HepG2 (cell line): Measurements from ENCODE around the gene GABRG3. TPM values are rescaled to one million over a fixed set of nuclear protein-coding genes. Genes with fewer than 3 reads are reported as not detected.

Source experiments
- ATAC-seq: fragments of 200-7000 bp; cut with Tn5 transposase; 3 replicates; pipeline ENCODE4 v1.9.1; 2020; ENCODE audit warnings: mild to moderate bottlenecking, moderate library complexity
- BruUV-seq: library from RNA; stranded (reverse); fragments of 400-500 nt; replicated peaks from 2 replicates; lab custom pipeline; 2021; lab: Mats Ljungman, UMichigan
- CTCF ChIA-PET: fragments of 300-600 bp; formaldehyde crosslinking; extraction: SDS; loops from one replicate; lab custom pipeline; 2021; ENCODE audit warnings: low total read pairs, inconsistent platforms, low intra/inter-chr PET ratio; lab: Yijun Ruan, JAX
- POLR2A ChIA-PET: fragments of 350-600 bp; sonication (Branson Sonifier 250); formaldehyde crosslinking; loops from one replicate; lab custom pipeline; 2020; ENCODE audit warnings: antibody characterized with exemption, inconsistent platforms; lab: Yijun Ruan, JAX
- DNase-seq: peaks from one replicate; pipeline ENCODE4 v3.0.0-alpha.2; 2015; ENCODE audit warnings: low spot score
- FAIRE-seq: peaks from 3 replicates; lab custom pipeline; 2011; peaks lifted over from hg19 to GRCh38; lab: Jason Lieb, UNC
- H2AFZ ChIP-seq: one replicate; pipeline ENCODE4 v1.6.1; 2011; ENCODE audit warnings: low read length, inconsistent platforms
- H3K27ac ChIP-seq: fragments of 300-600 bp; 3 replicates; pipeline ENCODE4 v1.8.0; 2011; ENCODE audit warnings: mixed run types, mild to moderate bottlenecking, mixed read lengths, low read length, inconsistent platforms; ENCODE audit not compliant: insufficient read depth; ENCODE audit errors: extremely low read length
- H3K27me3 ChIP-seq, 2 experiments: fragments of 200-600 bp in 1 of 2; 2 replicates in 1 of 2; 3 replicates in 1 of 2; pipeline versions ENCODE4 v1.6.0 to v1.8.0; 2011; ENCODE audit warnings: low read length in 2 of 2, mild to moderate bottlenecking in 2 of 2, moderate library complexity in 2 of 2, inconsistent platforms in 1 of 2; ENCODE audit not compliant: insufficient read depth in 2 of 2, control insufficient read depth in 1 of 2
- H3K36me3 ChIP-seq, 2 experiments: fragments of 200-600 bp in 1 of 2; replicated peaks in 1 of 2; 2 replicates in 1 of 2; 3 replicates in 1 of 2; pipeline versions ENCODE4 v1.5.1 to v1.8.0; 2011; ENCODE audit warnings: low read length in 2 of 2, inconsistent platforms in 1 of 2; ENCODE audit not compliant: insufficient read depth in 2 of 2, control insufficient read depth in 1 of 2
- H3K4me1 ChIP-seq: 2 replicates; pipeline ENCODE4 v1.5.1; 2012; ENCODE audit warnings: low read length, inconsistent platforms; ENCODE audit not compliant: insufficient read depth
- H3K4me2 ChIP-seq: 2 replicates; pipeline ENCODE4 v1.6.0; 2011; ENCODE audit warnings: low read depth, low read length, inconsistent platforms
- H3K4me3 ChIP-seq, 3 experiments: fragments of 200-600 bp in 1 of 3; sonication (generic), shearing (Covaris generic) in 1 of 3; replicated peaks in 1 of 3; 2 replicates each; pipeline ENCODE4 v1.5.1; 2011 to 2016; ENCODE audit warnings: low read length in 3 of 3, inconsistent platforms in 2 of 3, low read depth in 2 of 3, mild to moderate bottlenecking in 2 of 3, control low read depth in 1 of 3, mixed read lengths in 1 of 3; ENCODE audit not compliant: insufficient read depth in 1 of 3
- H3K79me2 ChIP-seq: one replicate; pipeline ENCODE4 v1.6.1; 2011; ENCODE audit warnings: low read length, inconsistent platforms; ENCODE audit not compliant: insufficient read depth
- H3K9ac ChIP-seq: 2 replicates; pipeline ENCODE4 v1.6.0; 2011; ENCODE audit warnings: mild to moderate bottlenecking, low read depth, low read length, inconsistent platforms; ENCODE audit not compliant: insufficient read depth
- H3K9me3 ChIP-seq: 2 replicates; pipeline ENCODE4 v1.5.1; 2012; ENCODE audit warnings: mild to moderate bottlenecking, low read length
- H4K20me1 ChIP-seq: 2 replicates; pipeline ENCODE4 v1.6.0; 2011; ENCODE audit warnings: inconsistent platforms, mild to moderate bottlenecking, low read length, moderate library complexity; ENCODE audit not compliant: insufficient read depth
- ATF6 ChIP-seq: sonication (generic); formaldehyde crosslinking; conservative IDR thresholded peaks from 2 replicates; pipeline ENCODE4 v1.4.0; 2020; ENCODE audit warnings: missing genetic modification reagents
- CEBPG ChIP-seq: IDR thresholded peaks from 2 replicates; pipeline ENCODE4 v1.6.1; 2016
- CEBPZ ChIP-seq: IDR thresholded peaks from 2 replicates; pipeline ENCODE4 v1.6.1; 2012; ENCODE audit warnings: low read length, improper control_type of control experiment
- CENPX ChIP-seq: sonication (generic); formaldehyde crosslinking; IDR thresholded peaks from 2 replicates; pipeline ENCODE4 v1.9.0; 2021; ENCODE audit warnings: mild to moderate bottlenecking, missing genetic modification reagents, moderate library complexity
- CREBL2 ChIP-seq: sonication (generic); formaldehyde crosslinking; IDR thresholded peaks from 2 replicates; pipeline ENCODE4 v1.8.1; 2023; ENCODE audit warnings: missing genetic modification reagents, mild to moderate bottlenecking, borderline replicate concordance
- MLLT10 ChIP-seq: sonication (generic); formaldehyde crosslinking; IDR thresholded peaks from 2 replicates; pipeline ENCODE4 v1.4.0; 2020; ENCODE audit warnings: missing genetic modification reagents
- MTF2 ChIP-seq: sonication (generic); formaldehyde crosslinking; IDR thresholded peaks from 2 replicates; pipeline ENCODE4 v1.5.0; 2020; ENCODE audit warnings: missing genetic modification reagents, borderline replicate concordance
- ZNF101 ChIP-seq: sonication (generic); formaldehyde crosslinking; IDR thresholded peaks from 2 replicates; pipeline ENCODE4 v1.4.0; 2020; ENCODE audit warnings: mild to moderate bottlenecking, low read depth, missing genetic modification reagents, borderline replicate concordance
- WGBS: methylation state at CpG from one replicate; pipeline ENCODE4 v1.1.6; 2017; ENCODE audit warnings: low lambda C conversion rate; 5-methylcytosine and 5-hydroxymethylcytosine counted together
- in situ Hi-C: cut with HindIII; loops from 2 replicates; pipeline ENCODE4 v1.10.0; 2017; ENCODE audit warnings: low pct_unique_long_range_greater_than_20kb; ENCODE audit not compliant: extremely low pct_ligation_motif_present
- intact Hi-C: fragments of 100-400 bp; cut with micrococcal nuclease; formaldehyde crosslinking; loops from one replicate; pipeline ENCODE4 v1.10.0; 2022; ENCODE audit not compliant: unreplicated experiment
- polyA plus RNA-seq, 8 experiments: library from polyadenylated mRNA; depleted of rRNA in 3 of 8; stranded (reverse) in 7 of 8; unstranded in 1 of 8; fragments of >200 nt; fragmentation: Illumina TruSeq in 4 of 8; extraction: Trizol in 4 of 8; gene quantifications; 2 replicates each; pipeline versions ENCODE4 v1.2.1 to v1.2.3, GENCODE V29; 2011 to 2016; ENCODE audit warnings: low read depth in 4 of 8, missing spikeins in 1 of 8, mixed read lengths in 1 of 8; ENCODE audit not compliant: insufficient read depth in 1 of 8
- total RNA-seq, 5 experiments: library from RNA; depleted of rRNA; stranded (reverse); fragments of >200 nt; fragmentation: Illumina TruSeq; extraction: Trizol; gene quantifications; 2 replicates each; pipeline ENCODE4 v1.2.3, GENCODE V29; 2016; ENCODE audit warnings: low read depth in 1 of 5

GABRG3 gene
- total and polyA plus RNA-seq, 2 of the 13 experiments (the other 11 are each of a cell fraction or from before 2014, with no cell fraction given): not detected

- Histone ChIP-seq H3K9me3 (no peaks in the 10 kb centered on the region), H3K9ac (no peak overlapping the region), H3K36me3 (no peaks in the 10 kb centered on the region), H3K27ac (no peak overlapping the region), H3K27me3 (no peaks in the 10 kb centered on the region), H4K20me1 (no peaks in the 10 kb centered on the region), H3K4me2 (no peak overlapping the region), H2AFZ (no peak overlapping the region), H3K4me1 (no peaks in the 10 kb centered on the region), H3K4me3 (no peak overlapping the region), H3K79me2 (no peaks in the 10 kb centered on the region)
- TF ChIP-seq ATF6 (CRISPR knock-in tag) (no peak), CREBL2 (CRISPR knock-in tag) (no peak), ZNF101 (CRISPR knock-in tag) (no peak), MTF2 (CRISPR knock-in tag) (no peak), CEBPG (CRISPR knock-in tag) (no peak), CEBPZ (no peak), CENPX (CRISPR knock-in tag) (no peak), MLLT10 (CRISPR knock-in tag) (no peak)
- ATAC-seq: no peak
- FAIRE-seq: no peak
- no peak for DNase-seq
- no TSS peak for BruUV-seq
- intact Hi-C loops (no loop called here), in situ Hi-C loops (no loop called here)
- 2% methylated on average over 4 of the region's 4 CpGs for WGBS
- ChIA-PET POLR2A (no interaction called here), CTCF (no interaction called here)
These were observed 264.2 kb downstream of the GABRG3 start for GRCh38 chr15:27235161-27235560.
